ENCODE data around the gene HOXA5. TPM values are rescaled to one million over a fixed set of nuclear protein-coding genes. Genes with fewer than 3 reads are reported as not detected.

HOXA5 gene
- total RNA-seq, 1 donor from 2014 or later, result not detected

GRCh38 chr7:27171637-27172314 lies 28.3 kb upstream of the HOXA5 start:
- intact Hi-C loops (cut with micrococcal nuclease), result loop anchor here (2.0 kb wide), 1 partner anchor 27 kb away; no protein-coding TSS in a partner anchor

DNA sequence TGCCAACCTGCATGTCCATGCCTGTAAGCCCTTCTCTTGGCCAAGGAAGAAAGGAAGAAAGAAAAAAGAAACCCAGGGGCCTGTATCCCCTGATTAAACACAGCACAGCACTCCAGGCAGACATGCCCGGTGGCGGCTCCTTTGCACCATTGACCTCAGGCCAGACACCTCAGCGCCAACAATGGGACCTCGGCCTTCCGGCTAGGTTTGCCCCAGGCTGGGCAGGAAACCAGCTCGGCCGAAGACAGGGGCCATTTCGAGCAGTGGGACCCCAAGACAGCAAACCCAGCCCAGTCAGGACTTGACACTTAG lies 27.8 kb upstream of the HOXA5 start:
- intact Hi-C loops (cut with micrococcal nuclease), result no loop called here

DNA sequence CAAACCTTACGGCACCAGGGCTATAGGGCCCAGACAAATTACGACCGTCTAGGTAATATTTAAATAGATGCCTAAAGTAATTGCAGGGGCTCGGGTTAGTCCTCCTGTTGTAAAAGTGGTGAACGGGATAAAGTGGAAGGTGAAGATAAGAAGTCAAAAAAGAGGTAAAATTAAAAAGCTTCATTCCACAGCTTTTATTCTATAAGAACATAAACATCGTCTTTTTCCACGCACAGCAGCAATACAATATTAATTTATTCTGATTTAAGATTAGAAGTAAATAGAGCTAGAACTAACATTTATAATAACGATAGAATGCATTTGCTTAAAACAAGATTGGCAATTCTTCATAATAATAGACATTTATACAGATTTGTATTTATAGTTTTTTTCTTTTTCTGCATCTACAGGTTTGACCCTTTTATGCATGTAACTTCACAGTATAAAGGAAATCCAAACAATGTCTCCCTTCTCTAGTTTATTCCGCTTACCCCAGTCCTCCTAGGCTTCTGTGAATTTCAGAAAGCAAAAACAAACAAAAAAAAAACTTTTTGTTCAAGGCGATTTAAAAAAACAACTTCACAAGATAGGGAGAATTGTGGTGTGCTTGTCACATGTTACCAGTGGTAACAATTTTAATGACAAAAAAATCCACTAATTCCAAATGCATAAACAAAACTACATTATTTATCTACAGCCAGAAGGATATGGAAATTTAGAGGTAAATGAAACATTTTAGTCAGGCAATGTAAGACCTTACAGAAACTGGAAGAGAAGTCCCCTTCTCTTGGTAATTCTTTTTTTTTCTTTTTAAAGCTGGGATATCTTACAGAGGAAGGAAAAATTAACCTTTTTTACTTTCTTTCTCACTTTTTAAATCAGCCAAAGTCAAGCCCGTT lies 27.2 kb upstream of the HOXA5 start:
- intact Hi-C loops (cut with micrococcal nuclease), result no loop called here

- intact Hi-C loops (cut with micrococcal nuclease), result loop anchor here (2.0 kb wide), 1 partner anchor 15 kb away; the partner anchor contains the start of gene HOXA11
Observed at GRCh38 chr7:27169658-27170425, 26.4 kb upstream of the HOXA5 start.

DNA sequence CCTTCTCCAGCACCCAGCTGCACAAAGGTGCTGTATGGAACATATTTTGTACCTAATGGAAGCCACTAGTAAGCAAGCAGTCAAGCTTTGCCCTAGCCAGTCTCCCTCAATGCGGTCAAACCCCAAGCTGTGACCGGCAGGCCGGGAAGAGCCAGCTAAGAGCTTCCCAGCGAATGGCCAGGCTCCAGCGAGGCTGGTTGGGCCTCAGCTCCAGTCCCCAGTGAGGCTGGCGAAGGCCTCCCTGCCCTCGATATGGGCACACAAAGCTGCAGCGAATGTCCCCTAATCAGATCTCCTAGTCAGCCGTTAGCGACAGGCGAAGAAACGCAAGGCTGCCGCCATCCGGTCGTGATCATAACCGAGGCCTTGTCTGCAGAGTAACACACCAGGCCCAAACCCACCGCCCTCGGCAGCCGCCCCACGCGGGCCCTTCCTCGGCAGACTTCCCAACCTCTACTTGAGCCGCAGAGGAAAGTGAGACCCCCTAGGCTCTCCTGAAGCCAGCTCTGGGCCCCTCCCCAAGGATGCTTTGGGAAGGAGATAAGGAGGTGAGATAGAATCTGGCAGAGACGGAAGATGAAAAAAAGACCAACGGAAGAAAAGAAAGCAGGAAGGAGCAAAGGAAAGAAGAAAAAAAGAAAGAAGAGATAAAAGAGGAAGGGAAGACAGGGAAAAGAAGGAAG lies 24.9 kb upstream of the HOXA5 start:
- intact Hi-C loops (cut with micrococcal nuclease), result loop anchor here (2.0 kb wide), 1 partner anchor 16 kb away; the partner anchor contains the start of gene HOXA11

DNA sequence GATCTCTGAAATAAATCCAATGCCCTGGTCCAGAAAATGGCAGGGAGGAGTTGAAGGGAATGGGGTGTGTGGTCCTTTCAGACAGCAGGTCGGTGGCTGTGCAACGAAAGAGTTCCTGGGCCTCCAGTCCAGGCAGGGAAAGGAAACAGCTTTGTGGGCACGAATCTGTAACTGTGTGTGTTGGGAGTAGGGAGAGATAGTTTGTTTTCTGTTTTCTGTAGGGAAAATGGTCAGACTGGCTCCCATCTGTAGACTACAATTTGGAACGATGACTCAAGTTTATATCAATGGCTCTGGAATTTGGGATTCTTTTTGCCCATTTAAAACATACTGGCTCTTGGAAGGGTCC lies 24.4 kb upstream of the HOXA5 start:
- intact Hi-C loops (cut with micrococcal nuclease), result loop anchor here (2.0 kb wide), 2 partner anchors 17 to 77 kb away; partner anchors contain the start of gene HOXA11

GRCh38 chr7:27166531-27167505 lies 23.3 kb upstream of the HOXA5 start:
- intact Hi-C loops (cut with micrococcal nuclease), result loop anchor here (2.0 kb wide), 1 partner anchor 78 kb away; no protein-coding TSS in a partner anchor

GRCh38 chr7:27165996-27166530 lies 22.6 kb upstream of the HOXA5 start:
- intact Hi-C loops (cut with micrococcal nuclease), result loop anchor here (2.0 kb wide), 1 partner anchor 79 kb away; no protein-coding TSS in a partner anchor

DNA sequence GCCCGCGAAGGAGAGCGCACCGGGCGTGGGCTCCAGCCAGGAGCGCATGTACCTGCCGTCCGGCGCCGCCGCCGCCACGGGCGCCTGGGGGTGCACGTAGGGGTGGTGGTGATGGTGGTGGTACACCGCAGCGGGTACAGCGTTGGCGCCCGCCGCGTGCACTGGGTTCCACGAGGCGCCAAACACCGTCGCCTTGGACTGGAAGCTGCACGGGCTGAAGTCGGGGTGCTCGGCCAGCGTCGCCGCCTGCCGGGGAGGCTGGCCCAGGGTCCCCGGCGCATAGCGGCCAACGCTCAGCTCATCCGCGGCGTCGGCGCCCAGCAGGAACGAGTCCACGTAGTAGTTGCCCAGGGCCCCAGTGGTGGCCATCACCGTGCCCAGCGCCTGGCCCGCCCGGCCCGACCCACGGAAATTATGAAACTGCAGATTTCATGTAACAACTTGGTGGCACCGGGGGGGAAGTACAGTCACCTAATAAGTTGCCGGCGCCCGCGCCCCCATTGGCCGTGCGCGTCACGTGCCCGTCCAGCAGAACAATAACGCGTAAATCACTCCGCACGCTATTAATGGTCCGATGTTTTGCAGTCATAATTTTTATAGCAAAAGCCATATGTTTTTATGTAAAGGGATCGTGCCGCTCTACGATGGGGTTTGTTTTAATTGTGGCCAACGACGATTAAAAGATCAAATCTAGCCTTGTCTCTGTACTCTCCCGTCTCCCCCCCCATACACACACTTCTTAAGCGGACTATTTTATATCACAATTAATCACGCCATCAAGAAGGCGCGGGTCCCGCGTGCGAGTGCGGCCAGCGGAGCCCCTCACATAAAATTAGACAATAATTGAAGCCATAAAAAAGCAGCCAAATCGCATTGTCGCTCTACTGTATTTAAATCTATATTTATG lies 21.9 kb upstream of the HOXA5 start, which contains the start of gene HOXA9:
TSS of gene HOXA9 (minus strand) at position 449 of the 907 bp plus-strand sequence. CDS start at position 369, 80 bp downstream.
- intact Hi-C loops (cut with micrococcal nuclease), result no loop called here

DNA sequence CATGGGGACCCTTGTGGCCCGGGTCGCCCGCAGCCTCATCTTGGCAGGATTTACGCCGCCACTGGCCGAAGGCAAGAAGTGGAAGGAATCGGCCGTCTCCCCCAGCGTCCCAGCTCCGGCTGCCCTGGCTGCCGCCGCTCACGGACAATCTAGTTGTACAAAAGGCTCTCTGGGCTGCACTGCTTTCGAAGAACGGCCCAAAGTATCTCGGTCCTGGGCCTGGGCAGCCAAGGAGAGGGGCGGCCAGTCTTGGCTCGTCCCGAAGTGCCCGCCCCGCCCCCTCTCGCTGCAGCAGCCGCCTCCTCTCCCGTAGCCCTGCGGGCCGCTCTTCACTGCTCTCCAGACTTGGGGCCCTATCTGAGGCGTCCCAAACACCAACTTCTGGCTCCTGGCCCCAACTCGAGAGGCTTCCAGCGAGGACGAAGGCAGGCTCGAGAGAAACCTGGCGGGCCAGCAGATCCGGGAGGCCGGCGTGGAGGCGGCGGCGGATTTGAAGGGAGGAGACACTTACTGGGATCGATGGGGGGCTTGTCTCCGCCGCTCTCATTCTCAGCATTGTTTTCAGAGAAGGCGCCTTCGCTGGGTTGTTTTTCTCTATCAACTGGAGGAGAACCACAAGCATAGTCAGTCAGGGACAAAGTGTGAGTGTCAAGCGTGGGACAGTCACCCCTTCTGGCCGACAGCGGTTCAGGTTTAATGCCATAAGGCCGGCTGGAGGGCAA lies 21.0 kb upstream of the HOXA5 start:
- intact Hi-C loops (cut with micrococcal nuclease), result loop anchor here (5.0 kb wide), 1 partner anchor 33 kb away; no protein-coding TSS in a partner anchor

DNA sequence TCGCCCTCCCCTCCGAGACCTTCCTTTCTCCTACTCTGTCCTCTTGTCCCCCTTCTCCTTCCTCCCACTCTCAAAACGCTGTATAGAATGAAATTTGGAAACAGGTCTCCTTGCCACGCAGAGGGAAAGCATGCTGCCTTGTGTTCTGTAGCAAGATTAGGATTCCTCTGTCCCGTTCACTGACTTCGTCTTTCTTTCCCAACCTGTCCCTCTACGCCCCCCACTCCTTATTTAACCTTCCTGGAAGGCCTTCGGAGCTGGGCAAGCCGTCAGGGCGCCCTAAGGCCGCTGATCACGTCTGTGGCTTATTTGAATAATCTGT lies 20.5 kb upstream of the HOXA5 start:
- intact Hi-C loops (cut with micrococcal nuclease), result loop anchor here (5.0 kb wide), 1 partner anchor 33 kb away; no protein-coding TSS in a partner anchor

DNA sequence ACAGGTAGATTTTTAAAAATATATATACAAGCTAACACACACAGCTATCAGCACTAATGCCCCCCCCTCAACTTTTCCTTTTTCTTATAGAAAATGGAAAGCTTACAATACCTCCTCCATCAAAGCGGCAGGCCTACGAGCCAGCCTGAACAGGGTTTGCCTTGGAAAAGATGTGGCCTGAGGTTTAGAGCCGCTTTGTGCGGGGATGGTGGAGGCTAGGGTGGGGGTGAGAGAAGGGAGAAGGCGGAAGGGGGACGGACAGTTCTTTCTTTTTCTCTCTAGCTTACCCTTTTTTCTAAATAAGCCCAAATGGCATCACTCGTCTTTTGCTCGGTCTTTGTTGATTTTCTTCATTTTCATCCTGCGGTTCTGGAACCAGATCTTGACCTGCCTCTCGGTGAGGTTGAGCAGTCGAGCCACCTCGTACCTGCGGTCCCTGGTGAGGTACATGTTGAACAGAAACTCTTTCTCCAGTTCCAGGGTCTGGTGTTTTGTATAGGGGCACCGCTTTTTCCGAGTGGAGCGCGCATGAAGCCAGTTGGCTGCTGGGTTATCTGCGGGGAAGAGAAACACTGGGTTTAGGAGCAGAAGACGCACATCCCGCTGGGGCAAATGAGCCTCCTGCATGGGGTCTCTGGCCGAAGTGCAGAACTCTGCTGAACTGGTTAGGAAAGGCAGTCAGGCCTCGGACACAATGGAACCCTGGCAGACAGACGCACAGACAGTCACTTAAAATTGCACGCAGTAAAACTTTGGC lies 20.0 kb upstream of the HOXA5 start:
- intact Hi-C loops (cut with micrococcal nuclease), result loop anchor here (5.0 kb wide), 1 partner anchor 34 kb away; no protein-coding TSS in a partner anchor

GRCh38 chr7:27162561-27163287 lies 19.2 kb upstream of the HOXA5 start:
- intact Hi-C loops (cut with micrococcal nuclease), result loop anchor here (5.0 kb wide), 1 partner anchor 35 kb away; no protein-coding TSS in a partner anchor

DNA sequence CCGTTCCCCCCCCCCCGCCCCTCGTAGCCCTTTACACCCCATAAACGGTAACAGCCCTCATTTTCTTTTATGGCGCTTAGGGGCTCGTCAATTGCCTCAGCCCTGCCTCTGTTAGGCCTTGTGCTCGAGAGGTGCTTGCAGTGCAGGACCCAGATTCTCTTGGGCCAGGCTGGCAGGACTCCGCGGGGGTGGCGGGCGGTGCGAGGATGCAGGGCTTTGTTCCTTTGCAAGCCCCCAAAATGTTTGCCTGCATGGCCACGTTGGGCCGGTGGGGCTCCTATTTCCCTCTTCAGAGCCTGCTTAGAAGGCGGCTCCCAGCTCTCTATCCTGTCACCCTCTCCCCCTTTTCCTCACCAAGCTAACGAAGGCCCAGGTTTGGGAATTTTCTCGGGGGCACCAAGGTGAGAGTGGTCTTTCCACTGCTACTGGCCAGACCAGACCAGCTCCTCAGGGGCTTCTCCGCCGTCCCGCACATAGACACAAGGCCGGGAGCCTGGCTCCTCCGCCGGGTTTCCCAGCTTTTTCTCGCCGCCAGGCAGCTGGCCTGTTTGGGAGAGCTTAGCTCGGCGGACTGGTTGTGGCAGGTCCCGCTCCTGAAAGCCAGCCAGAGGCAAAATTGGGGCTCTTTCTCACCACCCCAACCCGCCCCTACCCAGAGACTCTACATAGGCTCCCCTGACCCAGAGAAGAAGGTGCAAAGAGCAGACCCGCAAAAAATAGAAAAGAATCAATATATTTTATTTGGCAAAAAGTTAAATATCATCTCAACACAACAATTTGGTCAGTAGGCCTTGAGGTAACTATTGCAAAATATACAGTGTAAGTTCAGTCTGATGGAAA lies 18.5 kb upstream of the HOXA5 start:
- intact Hi-C loops (cut with micrococcal nuclease), result loop anchor here (1.0 to 5.0 kb wide), 9 partner anchors 11 to 1269 kb away; no protein-coding TSS in a partner anchor

DNA sequence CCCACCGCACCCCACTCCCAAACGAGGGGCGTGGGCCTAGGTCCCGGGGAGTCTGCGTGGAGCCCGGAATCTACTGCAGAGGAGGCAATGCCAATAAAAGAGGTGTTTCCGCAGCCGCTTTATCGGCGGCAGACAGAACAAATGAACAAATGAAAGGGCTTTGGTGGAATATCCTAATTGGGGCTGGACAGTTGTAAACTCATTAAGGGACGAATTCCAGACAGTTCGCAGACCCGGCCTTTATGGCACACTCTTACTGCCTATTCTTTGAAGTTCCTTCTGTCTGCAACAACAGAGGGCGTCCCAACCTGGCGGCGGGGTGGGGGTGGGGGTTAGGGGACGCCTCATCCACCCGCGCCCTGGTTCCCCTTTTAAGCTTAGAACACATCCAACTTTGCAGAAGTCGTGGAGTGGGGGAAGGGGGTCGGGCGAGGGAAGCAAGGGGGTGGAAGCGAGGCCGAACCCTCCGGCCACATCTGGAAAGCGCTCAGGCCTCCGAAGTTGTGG lies 17.8 kb upstream of the HOXA5 start:
- intact Hi-C loops (cut with micrococcal nuclease), result loop anchor here (1.0 to 5.0 kb wide), 9 partner anchors 10 to 1268 kb away; no protein-coding TSS in a partner anchor
